HepG2 (cell line): ENCODE measurements around the gene TMEM222. TPM values are rescaled to one million over a fixed set of nuclear protein-coding genes. Genes with fewer than 3 reads are reported as not detected.

Experiments
- DRAP1 ChIP-seq: IDR thresholded peaks from 2 replicates; pipeline ENCODE4 v1.6.1; 2016; ENCODE audit warnings: missing genetic modification reagents, missing compliant biosample characterization
- THAP11 ChIP-seq: IDR thresholded peaks from 2 replicates; pipeline ENCODE4 v1.6.1; 2016; ENCODE audit warnings: missing biosample characterization, missing genetic modification reagents
- YEATS4 ChIP-seq: sonication (generic); formaldehyde crosslinking; IDR thresholded peaks from 2 replicates; pipeline ENCODE4 v1.4.0; 2020; ENCODE audit warnings: missing genetic modification reagents, borderline replicate concordance
- ZNF343 ChIP-seq: sonication (generic); formaldehyde crosslinking; IDR thresholded peaks from 2 replicates; pipeline ENCODE4 v1.4.0; 2020; ENCODE audit warnings: mild to moderate bottlenecking, missing genetic modification reagents
- ZNF713 ChIP-seq: sonication (generic); formaldehyde crosslinking; IDR thresholded peaks from 2 replicates; pipeline ENCODE4 v1.4.0; 2020; ENCODE audit warnings: mild to moderate bottlenecking, missing genetic modification reagents
- polyA plus RNA-seq, 8 experiments: library from polyadenylated mRNA; depleted of rRNA in 3 of 8; stranded (reverse) in 7 of 8; unstranded in 1 of 8; fragments of >200 nt; fragmentation: Illumina TruSeq in 4 of 8; extraction: Trizol in 4 of 8; gene quantifications; 2 replicates each; pipeline versions ENCODE4 v1.2.1 to v1.2.3, GENCODE V29; 2011 to 2016; ENCODE audit warnings: low read depth in 4 of 8, missing spikeins in 1 of 8, mixed read lengths in 1 of 8; ENCODE audit not compliant: insufficient read depth in 1 of 8
- total RNA-seq, 5 experiments: library from RNA; depleted of rRNA; stranded (reverse); fragments of >200 nt; fragmentation: Illumina TruSeq; extraction: Trizol; gene quantifications; 2 replicates each; pipeline ENCODE4 v1.2.3, GENCODE V29; 2016; ENCODE audit warnings: low read depth in 1 of 5
- TF ChIP-seq, protein P1 (sequence below): sonication (generic); formaldehyde crosslinking; IDR thresholded peaks from 2 replicates; pipeline ENCODE4 v1.4.0; 2020; ENCODE audit warnings: missing genetic modification reagents
- TF ChIP-seq, protein P2 (sequence below): sonication (generic); formaldehyde crosslinking; IDR thresholded peaks from 2 replicates; pipeline ENCODE4 v1.8.0; 2022; ENCODE audit warnings: missing genetic modification reagents, mild to moderate bottlenecking, moderate library complexity, borderline replicate concordance
- TF ChIP-seq, protein P3 (sequence below): sonication (generic); formaldehyde crosslinking; IDR thresholded peaks from 2 replicates; pipeline ENCODE4 v1.4.0; 2020; ENCODE audit warnings: low read depth, missing genetic modification reagents
- TF ChIP-seq, protein P4 (sequence below): sonication (generic); formaldehyde crosslinking; IDR thresholded peaks from 2 replicates; pipeline ENCODE4 v1.4.0; 2020; ENCODE audit warnings: missing genetic modification reagents, borderline replicate concordance
- TF ChIP-seq, protein P5 (sequence below): sonication (generic); formaldehyde crosslinking; IDR thresholded peaks from 2 replicates; pipeline ENCODE4 v1.5.1; 2020; ENCODE audit warnings: missing genetic modification reagents, mild to moderate bottlenecking, borderline replicate concordance

The TMEM222 gene
- total and polyA plus RNA-seq, 2 of the 13 experiments (the other 11 are each of a cell fraction or from before 2014, with no cell fraction given) = 22.7 to 29.6 TPM

- TF ChIP-seq ZNF343 (CRISPR knock-in tag) = 0 out of 2 replicates have a peak, but pooled peaks have one; percentile 11
- TF ChIP-seq, protein P1, sequence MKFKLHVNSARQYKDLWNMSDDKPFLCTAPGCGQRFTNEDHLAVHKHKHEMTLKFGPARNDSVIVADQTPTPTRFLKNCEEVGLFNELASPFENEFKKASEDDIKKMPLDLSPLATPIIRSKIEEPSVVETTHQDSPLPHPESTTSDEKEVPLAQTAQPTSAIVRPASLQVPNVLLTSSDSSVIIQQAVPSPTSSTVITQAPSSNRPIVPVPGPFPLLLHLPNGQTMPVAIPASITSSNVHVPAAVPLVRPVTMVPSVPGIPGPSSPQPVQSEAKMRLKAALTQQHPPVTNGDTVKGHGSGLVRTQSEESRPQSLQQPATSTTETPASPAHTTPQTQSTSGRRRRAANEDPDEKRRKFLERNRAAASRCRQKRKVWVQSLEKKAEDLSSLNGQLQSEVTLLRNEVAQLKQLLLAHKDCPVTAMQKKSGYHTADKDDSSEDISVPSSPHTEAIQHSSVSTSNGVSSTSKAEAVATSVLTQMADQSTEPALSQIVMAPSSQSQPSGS (CRISPR knock-in tag) = peak; percentile 43; the same call in 1 of the 2 replicates
- TF ChIP-seq, protein P2, sequence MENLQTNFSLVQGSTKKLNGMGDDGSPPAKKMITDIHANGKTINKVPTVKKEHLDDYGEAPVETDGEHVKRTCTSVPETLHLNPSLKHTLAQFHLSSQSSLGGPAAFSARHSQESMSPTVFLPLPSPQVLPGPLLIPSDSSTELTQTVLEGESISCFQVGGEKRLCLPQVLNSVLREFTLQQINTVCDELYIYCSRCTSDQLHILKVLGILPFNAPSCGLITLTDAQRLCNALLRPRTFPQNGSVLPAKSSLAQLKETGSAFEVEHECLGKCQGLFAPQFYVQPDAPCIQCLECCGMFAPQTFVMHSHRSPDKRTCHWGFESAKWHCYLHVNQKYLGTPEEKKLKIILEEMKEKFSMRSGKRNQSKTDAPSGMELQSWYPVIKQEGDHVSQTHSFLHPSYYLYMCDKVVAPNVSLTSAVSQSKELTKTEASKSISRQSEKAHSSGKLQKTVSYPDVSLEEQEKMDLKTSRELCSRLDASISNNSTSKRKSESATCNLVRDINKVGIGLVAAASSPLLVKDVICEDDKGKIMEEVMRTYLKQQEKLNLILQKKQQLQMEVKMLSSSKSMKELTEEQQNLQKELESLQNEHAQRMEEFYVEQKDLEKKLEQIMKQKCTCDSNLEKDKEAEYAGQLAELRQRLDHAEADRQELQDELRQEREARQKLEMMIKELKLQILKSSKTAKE (CRISPR knock-in tag) = 0 out of 2 replicates have a peak, but pooled peaks have one; percentile 6
- TF ChIP-seq DRAP1 (CRISPR knock-in tag) = peak; percentile 48; the same call in 1 of the 2 replicates
- TF ChIP-seq, protein P3, sequence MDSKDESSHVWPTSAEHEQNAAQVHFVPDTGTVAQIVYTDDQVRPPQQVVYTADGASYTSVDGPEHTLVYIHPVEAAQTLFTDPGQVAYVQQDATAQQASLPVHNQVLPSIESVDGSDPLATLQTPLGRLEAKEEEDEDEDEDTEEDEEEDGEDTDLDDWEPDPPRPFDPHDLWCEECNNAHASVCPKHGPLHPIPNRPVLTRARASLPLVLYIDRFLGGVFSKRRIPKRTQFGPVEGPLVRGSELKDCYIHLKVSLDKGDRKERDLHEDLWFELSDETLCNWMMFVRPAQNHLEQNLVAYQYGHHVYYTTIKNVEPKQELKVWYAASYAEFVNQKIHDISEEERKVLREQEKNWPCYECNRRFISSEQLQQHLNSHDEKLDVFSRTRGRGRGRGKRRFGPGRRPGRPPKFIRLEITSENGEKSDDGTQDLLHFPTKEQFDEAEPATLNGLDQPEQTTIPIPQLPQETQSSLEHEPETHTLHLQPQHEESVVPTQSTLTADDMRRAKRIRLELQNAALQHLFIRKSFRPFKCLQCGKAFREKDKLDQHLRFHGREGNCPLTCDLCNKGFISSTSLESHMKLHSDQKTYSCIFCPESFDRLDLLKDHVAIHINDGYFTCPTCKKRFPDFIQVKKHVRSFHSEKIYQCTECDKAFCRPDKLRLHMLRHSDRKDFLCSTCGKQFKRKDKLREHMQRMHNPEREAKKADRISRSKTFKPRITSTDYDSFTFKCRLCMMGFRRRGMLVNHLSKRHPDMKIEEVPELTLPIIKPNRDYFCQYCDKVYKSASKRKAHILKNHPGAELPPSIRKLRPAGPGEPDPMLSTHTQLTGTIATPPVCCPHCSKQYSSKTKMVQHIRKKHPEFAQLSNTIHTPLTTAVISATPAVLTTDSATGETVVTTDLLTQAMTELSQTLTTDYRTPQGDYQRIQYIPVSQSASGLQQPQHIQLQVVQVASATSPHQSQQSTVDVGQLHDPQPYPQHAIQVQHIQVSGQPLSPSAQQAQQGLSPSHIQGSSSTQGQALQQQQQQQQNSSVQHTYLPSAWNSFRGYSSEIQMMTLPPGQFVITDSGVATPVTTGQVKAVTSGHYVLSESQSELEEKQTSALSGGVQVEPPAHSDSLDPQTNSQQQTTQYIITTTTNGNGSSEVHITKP (CRISPR knock-in tag) = peak; percentile 71; the same call in 1 of the 2 replicates
- TF ChIP-seq, protein P4, sequence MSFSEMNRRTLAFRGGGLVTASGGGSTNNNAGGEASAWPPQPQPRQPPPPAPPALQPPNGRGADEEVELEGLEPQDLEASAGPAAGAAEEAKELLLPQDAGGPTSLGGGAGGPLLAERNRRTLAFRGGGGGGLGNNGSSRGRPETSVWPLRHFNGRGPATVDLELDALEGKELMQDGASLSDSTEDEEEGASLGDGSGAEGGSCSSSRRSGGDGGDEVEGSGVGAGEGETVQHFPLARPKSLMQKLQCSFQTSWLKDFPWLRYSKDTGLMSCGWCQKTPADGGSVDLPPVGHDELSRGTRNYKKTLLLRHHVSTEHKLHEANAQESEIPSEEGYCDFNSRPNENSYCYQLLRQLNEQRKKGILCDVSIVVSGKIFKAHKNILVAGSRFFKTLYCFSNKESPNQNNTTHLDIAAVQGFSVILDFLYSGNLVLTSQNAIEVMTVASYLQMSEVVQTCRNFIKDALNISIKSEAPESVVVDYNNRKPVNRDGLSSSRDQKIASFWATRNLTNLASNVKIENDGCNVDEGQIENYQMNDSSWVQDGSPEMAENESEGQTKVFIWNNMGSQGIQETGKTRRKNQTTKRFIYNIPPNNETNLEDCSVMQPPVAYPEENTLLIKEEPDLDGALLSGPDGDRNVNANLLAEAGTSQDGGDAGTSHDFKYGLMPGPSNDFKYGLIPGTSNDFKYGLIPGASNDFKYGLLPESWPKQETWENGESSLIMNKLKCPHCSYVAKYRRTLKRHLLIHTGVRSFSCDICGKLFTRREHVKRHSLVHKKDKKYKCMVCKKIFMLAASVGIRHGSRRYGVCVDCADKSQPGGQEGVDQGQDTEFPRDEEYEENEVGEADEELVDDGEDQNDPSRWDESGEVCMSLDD (CRISPR knock-in tag) = no peak
- 0 out of 2 replicates have a peak, but pooled peaks have one; percentile 70 for TF ChIP-seq ZNF713 (CRISPR knock-in tag)
- 0 out of 2 replicates have a peak, but pooled peaks have one; percentile 26 for TF ChIP-seq THAP11 (CRISPR knock-in tag)
- peak; percentile 79 for TF ChIP-seq YEATS4 (CRISPR knock-in tag)
- TF ChIP-seq, protein P5, sequence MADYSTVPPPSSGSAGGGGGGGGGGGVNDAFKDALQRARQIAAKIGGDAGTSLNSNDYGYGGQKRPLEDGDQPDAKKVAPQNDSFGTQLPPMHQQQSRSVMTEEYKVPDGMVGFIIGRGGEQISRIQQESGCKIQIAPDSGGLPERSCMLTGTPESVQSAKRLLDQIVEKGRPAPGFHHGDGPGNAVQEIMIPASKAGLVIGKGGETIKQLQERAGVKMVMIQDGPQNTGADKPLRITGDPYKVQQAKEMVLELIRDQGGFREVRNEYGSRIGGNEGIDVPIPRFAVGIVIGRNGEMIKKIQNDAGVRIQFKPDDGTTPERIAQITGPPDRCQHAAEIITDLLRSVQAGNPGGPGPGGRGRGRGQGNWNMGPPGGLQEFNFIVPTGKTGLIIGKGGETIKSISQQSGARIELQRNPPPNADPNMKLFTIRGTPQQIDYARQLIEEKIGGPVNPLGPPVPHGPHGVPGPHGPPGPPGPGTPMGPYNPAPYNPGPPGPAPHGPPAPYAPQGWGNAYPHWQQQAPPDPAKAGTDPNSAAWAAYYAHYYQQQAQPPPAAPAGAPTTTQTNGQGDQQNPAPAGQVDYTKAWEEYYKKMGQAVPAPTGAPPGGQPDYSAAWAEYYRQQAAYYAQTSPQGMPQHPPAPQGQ (CRISPR knock-in tag) = no peak
Measured at GRCh38 chr1:27342778-27343638, 21.0 kb downstream of the TMEM222 start (continued).
